BE2C (cell line): ENCODE results near the gene NOL12.

ENCODE experiments used
- DNase-seq: peaks from one replicate; pipeline ENCODE4 v3.0.0-alpha.2; 2020
- H3K27me3 ChIP-seq: fragments of 250-450 bp; sonication (Bioruptor Pico); 2 replicates; pipeline ENCODE4 v1.5.1; 2020; ENCODE audit warnings: mild to moderate bottlenecking
- H3K36me3 ChIP-seq: fragments of 250-450 bp; sonication (Bioruptor Pico); 2 replicates; pipeline ENCODE4 v1.5.1; 2020; ENCODE audit warnings: mild to moderate bottlenecking
- H3K4me1 ChIP-seq: fragments of 250-450 bp; sonication (Bioruptor Pico); 2 replicates; pipeline ENCODE4 v1.5.1; 2020
- H3K4me3 ChIP-seq: 2 replicates; pipeline ENCODE4 v1.5.1; 2011; ENCODE audit warnings: low read depth, low read length
- H3K9me3 ChIP-seq: fragments of 250-450 bp; sonication (Bioruptor Pico); 2 replicates; pipeline ENCODE4 v1.5.1; 2020
- CTCF ChIP-seq: IDR thresholded peaks from 2 replicates; pipeline ENCODE4 v1.5.1; 2012; ENCODE audit warnings: mild to moderate bottlenecking, low read depth, low read length

NOL12 gene

DNA sequence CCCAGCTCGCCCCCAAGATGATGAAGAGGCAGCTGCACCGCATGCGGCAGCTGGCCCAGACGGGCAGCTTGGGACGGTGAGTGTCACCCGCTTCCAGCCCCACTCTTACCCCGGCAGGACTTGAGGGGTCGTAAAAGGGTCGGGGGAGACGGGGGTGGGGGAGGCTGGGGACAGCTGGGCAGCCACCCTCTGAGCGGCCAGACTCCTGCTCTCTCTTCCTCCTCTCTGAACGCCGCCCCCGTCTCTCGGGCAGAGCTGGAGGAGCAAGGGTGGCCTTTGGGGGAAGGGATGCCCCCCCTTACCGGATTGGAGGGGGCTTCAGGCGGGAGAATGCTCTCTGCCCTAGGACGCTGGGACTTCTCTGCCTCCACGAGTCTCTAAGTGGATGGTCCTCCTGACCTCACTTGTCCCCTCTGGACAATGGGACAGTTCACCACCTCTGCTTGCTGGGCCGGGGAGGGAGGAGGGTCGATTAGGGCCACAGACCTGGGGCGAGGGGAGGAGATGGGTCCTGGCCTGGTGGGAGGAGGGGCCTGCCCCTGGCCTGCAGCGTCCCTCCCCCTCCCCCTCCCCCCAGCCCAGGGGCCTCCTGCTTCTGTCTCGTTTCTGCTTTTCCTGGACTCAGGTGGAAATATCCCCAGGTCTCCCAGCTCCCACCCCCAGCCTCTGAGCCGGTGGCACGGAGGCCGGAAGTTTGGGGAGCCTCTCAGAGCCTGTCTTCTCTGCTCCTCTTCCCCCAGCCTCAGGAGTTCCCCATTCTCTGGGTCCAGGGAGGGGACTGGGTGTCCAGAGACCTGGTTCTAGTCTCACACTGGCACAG lies 46.2 kb upstream of the NOL12 start:
- Histone ChIP-seq H3K36me3 (0 out of 2 replicates have a peak, but pooled peaks cover 2% of the 10 kb centered on the region), H3K4me3 (peak overlapping the region; percentile 62), H3K27me3 (no peaks in the 10 kb centered on the region), H3K9me3 (no peaks in the 10 kb centered on the region), H3K4me1 (peaks cover 4% of the 10 kb centered on the region)
- DNase-seq: no peak
- no peak for TF ChIP-seq CTCF

DNA sequence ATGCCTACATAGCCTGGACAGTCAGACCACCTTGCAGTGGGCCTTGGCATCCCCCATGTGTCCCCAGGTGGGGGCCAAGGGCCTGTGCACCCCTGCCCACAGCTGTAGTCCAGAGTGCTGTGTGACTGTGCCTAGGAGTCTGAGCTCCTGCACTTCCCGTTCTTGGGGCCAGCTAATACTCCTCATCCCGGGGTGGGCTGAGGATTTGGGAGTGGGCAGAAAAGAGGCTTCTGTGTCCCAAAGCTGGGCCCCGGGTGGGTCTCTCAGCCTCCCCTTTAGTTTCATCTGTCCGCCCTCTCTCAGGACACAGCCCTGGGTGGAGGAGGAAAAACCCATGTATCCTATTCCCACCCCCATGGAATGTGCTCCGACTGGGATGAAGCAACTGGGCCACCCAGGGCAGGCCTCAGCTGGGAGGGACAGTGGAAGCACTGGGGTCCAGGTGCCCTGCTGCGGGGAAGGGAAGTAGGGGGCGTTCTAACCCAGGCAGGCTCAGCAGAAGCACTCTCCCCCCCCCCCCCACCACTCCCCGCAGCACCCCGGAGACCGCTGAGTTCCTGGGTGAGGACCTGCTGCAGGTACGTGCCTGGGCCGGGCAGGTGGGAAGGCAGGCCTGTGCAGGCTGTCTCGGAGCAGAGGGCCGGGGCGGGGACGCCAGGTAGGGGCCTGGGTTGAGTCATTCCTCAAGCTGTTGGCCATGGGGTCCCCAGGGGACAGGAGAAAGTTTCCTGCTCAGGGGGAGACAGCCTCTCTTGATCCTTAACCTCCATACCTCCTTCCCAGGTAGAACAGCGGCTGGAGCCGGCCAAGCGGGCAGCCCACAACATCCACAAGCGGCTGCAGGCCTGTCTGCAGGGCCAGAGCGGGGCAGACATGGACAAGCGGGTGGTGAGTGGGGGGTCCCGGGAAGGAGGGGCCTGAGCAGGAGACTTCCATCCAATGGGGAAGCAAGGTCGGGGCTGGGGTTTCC lies 45.3 kb upstream of the NOL12 start:
- Histone ChIP-seq H3K9me3 (no peaks in the 10 kb centered on the region), H3K27me3 (no peaks in the 10 kb centered on the region), H3K36me3 (0 out of 2 replicates have a peak, but pooled peaks cover 2% of the 10 kb centered on the region), H3K4me3 (no peak overlapping the region), H3K4me1 (no peaks in the 10 kb centered on the region; the same call in 1 of the 2 replicates)
- DNase-seq: no peak
- no peak for TF ChIP-seq CTCF

DNA sequence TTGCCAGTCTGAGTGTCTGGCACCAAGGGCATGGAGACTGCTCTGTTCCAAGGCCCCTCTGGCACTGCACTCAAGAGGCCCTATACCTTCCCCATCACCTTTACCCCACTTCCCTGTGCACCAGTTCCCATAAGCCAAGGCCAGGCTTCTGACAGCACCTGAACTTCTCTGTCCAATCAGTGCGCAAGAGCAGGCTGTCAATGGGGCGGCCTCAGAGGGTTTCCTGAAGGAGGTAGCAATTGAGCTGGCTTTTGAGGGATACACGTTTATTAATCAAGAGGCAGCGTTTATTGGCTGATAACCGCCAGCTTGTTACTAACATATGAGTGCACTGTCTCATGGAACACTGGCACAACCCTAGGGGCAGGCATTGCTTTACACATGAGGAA lies 44.6 kb upstream of the NOL12 start:
- H3K9me3 ChIP-seq: no peaks in the 10 kb centered on the region
- H3K36me3 ChIP-seq: 0 out of 2 replicates have a peak, but pooled peaks cover 2% of the 10 kb centered on the region
- no peaks in the 10 kb centered on the region; the same call in 1 of the 2 replicates for H3K4me1 ChIP-seq
- no peaks in the 10 kb centered on the region for H3K27me3 ChIP-seq
- TF ChIP-seq CTCF: no peak
- no peak for DNase-seq
- no peak overlapping the region for H3K4me3 ChIP-seq

DNA sequence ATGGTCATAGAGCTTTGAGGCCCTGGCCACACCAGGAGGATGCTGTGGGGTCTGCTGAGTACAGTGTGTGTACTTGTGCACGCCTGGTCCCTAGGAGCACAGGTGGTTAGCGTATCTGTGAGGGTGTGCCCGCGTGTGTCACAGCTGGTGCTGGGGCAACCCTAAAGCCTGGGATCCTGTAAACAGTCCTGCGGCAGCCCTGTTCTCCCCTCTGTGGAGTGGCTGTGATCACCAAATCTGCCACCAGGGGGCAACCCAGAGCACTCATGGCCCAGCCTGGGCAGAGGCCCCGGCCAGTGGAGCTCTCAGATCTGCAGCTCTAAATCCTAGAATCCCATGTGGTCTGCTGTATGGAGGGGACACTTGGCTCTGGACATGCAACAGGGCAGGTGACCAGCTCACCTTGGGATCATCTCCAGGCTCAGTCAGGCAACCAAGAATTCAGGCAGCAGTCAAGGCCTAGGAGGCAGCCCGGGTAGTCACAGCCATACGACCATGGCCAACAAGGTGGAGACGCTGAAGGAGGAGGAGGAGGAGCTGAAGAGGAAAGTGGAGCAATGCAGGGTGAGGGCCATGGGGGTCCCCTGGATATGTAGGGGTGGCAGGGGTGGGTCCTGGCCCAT lies 42.8 kb upstream of the NOL12 start:
- no peaks in the 10 kb centered on the region; the same call in 1 of the 2 replicates for H3K4me1 ChIP-seq
- 0 out of 2 replicates have a peak, but pooled peaks cover 2% of the 10 kb centered on the region for H3K36me3 ChIP-seq
- H3K4me3 ChIP-seq: no peak overlapping the region
- H3K9me3 ChIP-seq: no peaks in the 10 kb centered on the region
- H3K27me3 ChIP-seq: no peaks in the 10 kb centered on the region
- DNase-seq: peak; percentile 89
- peak; percentile 94 for TF ChIP-seq CTCF

GRCh38 chr22:37647317-37647716 lies 38.8 kb upstream of the NOL12 start:
- H3K27me3 ChIP-seq: no peaks in the 10 kb centered on the region
- DNase-seq: no peak
- peaks cover 2% of the 10 kb centered on the region; the same call in 1 of the 2 replicates for H3K36me3 ChIP-seq
- no peaks in the 10 kb centered on the region for H3K4me1 ChIP-seq
- TF ChIP-seq CTCF: no peak
- H3K4me3 ChIP-seq: no peak overlapping the region
- no peaks in the 10 kb centered on the region for H3K9me3 ChIP-seq
